Heart right ventricle (tissue), 16 donors: ENCODE measurements around the gene MAPK6. TPM values are rescaled to one million over a fixed set of nuclear protein-coding genes. Genes with fewer than 3 reads are reported as not detected.
A peak's percentile ranks its signal among the peaks of the same experiment; 100 is the strongest.

ENCODE experiments used
- ATAC-seq, 8 donors: fragments of 200-7000 bp; cut with Tn5 transposase; one replicate each; pipeline ENCODE4 v1.9.1; 2020; ENCODE audit warnings: mild to moderate bottlenecking in 8 of 8, moderate library complexity in 8 of 8, moderate number of reproducible peaks in 1 of 8
- DNase-seq, 2 donors: peaks; one replicate each; pipeline ENCODE4 v3.0.0-alpha.2; 2020
- H3K27ac ChIP-seq, 10 donors: fragments of 200-600 bp; sonication (generic) in 2 of 10; one replicate each; pipeline versions ENCODE4 v1.5.0 to v1.8.0; 2020 to 2022; ENCODE audit warnings: mild to moderate bottlenecking in 3 of 10
- H3K27me3 ChIP-seq, 7 donors: fragments of 200-600 bp; one replicate each; pipeline ENCODE4 v1.8.0; 2021 to 2022; ENCODE audit warnings: mild to moderate bottlenecking in 2 of 7
- H3K36me3 ChIP-seq, 9 donors: fragments of 200-600 bp; sonication (generic) in 1 of 9; one replicate each; pipeline versions ENCODE4 v1.5.0 to v1.8.0; 2020 to 2022; ENCODE audit warnings: mild to moderate bottlenecking in 2 of 9
- H3K4me1 ChIP-seq, 9 donors: fragments of 200-600 bp; sonication (generic) in 1 of 9; one replicate each; pipeline versions ENCODE4 v1.5.0 to v1.8.0; 2020 to 2022; ENCODE audit warnings: mild to moderate bottlenecking in 4 of 9
- H3K4me3 ChIP-seq, 10 donors: fragments of 200-600 bp; sonication (generic) in 2 of 10; one replicate each; pipeline versions ENCODE4 v1.5.0 to v1.8.0; 2020 to 2022; ENCODE audit warnings: mild to moderate bottlenecking in 7 of 10, moderate library complexity in 2 of 10
- H3K9me3 ChIP-seq, 11 donors: fragments of 200-600 bp in 10 of 11; sonication (generic) in 2 of 11; one replicate each; pipeline versions ENCODE4 v1.5.0 to v1.8.0; 2013 to 2022; ENCODE audit warnings: mild to moderate bottlenecking in 2 of 11, control low read depth in 1 of 11, moderate library complexity in 1 of 11
- WGBS, 2 donors: extraction: QIAGEN DNeasy Blood & Tissue Kit; methylation state at CpG; one replicate each; pipeline ENCODE4 v1.1.7; 2013; ENCODE audit warnings: inconsistent platforms in 1 of 2; 5-methylcytosine and 5-hydroxymethylcytosine counted together
- intact Hi-C, 10 donors: fragments of 100-400 bp; cut with DNase I; formaldehyde crosslinking; loops; one replicate each; pipeline versions ENCODE4 v1.11.1 to v1.14.2; 2022
- polyA plus RNA-seq, 2 donors: library from polyadenylated mRNA; stranded (reverse); fragments of 200-250 nt; gene quantifications; one replicate each; pipeline ENCODE4 v1.2.3, GENCODE V29; 2013
- total RNA-seq, 10 donors: library from RNA; stranded (reverse); fragmentation: NEBNext Ultra II Directional in 3 of 10; extraction: Animal tissue kit (Norgen Biotek cat#: 25700) in 3 of 10; gene quantifications; one replicate each; pipeline versions ENCODE4 v1.2.1 to v1.2.4, GENCODE V29; 2021 to 2023
- TF ChIP-seq, protein P1 (sequence below), 9 donors: fragments of 200-600 bp; sonication (generic) in 2 of 9; IDR thresholded peaks; one replicate each; pipeline versions ENCODE4 v1.5.0 to v1.8.0; 2021 to 2022; ENCODE audit warnings: antibody characterized with exemption in 9 of 9, mild to moderate bottlenecking in 5 of 9, moderate library complexity in 1 of 9
- donor health status: Arrhythmogenic right ventricular cardiomyopathy.
- donor health status: ischemic (EF 13 %, LVEDD 7.1; RV severe dilation, severe dysfunction).
- donor health status: healthy with polysubstance abuse.
- donor health status: DM: no; HTN: yes; CAD: no.
- donor health status: DM: no; HTN: no; CAD: no.
- donor health status: ischemic (EF 25% LVEDD 6.9; RV normal size, moderate dysfunction).
- donor health status: ischemic (EF 25% LVEDD 5.7; RV mildly dilated, moderate dysfunction).
- donor health status: healthy.
- donor health status: DM: yes; HTN: yes; CAD: no.
- donor health status: Ischemic cardiomyopathy.
- donor health status: ischemic (EF 35%, LVEDD 5.7; RV mildly dilated, moderate dysfunction).
- donor health status: nonischemic (EF 11% LVEDD 7.7; RV severe dilation, severe dysfunction).
- donor health status: DM: yes; HTN: yes; CAD: no.
- donor health status: PGD.
- donor health status: ischemic (EF 29% LVEDD 5.4; RV normal size, mild dysfunction).
- donor health status: nonischemic (EF 23%, LVEDD 6.1; RV moderate dilation, normal function).

The MAPK6 gene
- total and polyA plus RNA-seq, 12 donors = 4.2 to 21.8 (median 17.9) TPM

DNA sequence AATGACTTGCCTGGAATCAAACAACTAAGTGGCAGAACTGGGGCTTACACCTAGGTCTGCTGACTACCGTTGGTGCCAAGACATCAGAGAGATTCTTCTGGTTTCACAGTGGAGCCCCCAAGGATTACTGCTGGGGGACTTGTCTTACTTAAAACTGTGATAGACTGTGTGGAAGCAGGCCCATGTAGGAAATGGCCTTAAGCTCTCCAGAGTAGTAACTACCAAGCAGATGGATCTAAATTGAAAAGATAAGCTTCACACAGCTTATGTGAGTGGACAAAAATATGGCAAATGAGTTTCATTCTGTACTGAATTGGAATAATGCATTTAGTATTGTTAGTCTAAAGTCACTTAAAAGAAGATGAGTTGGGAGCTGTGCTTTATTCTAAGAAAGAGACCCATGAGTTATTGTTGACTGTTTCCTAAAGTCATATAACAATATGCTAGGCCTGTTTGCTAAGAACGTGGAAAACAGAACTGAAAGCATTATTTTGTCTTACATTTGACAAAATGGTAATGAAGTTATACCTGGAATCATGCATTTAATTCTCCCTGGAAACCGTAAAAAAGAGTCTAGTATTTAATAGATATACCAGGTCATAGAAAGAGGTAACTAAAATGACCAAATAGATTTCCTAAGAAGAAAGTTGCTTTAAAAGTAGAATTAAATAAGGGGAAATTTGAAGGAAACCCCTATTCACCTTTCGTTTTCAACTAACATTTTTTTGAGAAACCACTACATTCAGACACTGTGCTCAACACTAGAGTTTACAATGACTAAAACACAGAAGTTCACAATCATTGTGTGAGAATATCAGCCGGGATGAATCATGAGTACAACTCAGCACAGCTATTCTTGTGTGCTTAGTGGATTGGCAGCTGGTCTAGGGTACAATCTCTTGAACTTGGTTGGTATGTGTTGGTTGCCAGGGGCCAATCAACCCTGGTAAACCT, 13.0 kb upstream of the MAPK6 start:
- Histone ChIP-seq H3K36me3 (no peaks in the 10 kb centered on the region), H3K27ac (peak overlapping the region in 9 of 10 donors; percentile 15 to 74 (median 59)), H3K9me3 (no peaks in the 10 kb centered on the region), H3K4me3 (no peak overlapping the region), H3K4me1 (peaks cover 6 to 53% (median 30%) of the 10 kb centered on the region in 9 donors), H3K27me3 (no peaks in the 10 kb centered on the region)
- peak in 6 of 8 donors; percentile 64 to 91 (median 84) for ATAC-seq
- intact Hi-C loops = no loop called here
- WGBS, 2 donors = 67 to 73% methylated on average over 5 of the region's 5 CpGs
- TF ChIP-seq, protein P1, sequence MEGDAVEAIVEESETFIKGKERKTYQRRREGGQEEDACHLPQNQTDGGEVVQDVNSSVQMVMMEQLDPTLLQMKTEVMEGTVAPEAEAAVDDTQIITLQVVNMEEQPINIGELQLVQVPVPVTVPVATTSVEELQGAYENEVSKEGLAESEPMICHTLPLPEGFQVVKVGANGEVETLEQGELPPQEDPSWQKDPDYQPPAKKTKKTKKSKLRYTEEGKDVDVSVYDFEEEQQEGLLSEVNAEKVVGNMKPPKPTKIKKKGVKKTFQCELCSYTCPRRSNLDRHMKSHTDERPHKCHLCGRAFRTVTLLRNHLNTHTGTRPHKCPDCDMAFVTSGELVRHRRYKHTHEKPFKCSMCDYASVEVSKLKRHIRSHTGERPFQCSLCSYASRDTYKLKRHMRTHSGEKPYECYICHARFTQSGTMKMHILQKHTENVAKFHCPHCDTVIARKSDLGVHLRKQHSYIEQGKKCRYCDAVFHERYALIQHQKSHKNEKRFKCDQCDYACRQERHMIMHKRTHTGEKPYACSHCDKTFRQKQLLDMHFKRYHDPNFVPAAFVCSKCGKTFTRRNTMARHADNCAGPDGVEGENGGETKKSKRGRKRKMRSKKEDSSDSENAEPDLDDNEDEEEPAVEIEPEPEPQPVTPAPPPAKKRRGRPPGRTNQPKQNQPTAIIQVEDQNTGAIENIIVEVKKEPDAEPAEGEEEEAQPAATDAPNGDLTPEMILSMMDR (IDR thresholded peaks at IDR 0.05) = no peak
- DNase-seq = peak in 1 of 2 donors; percentile 14

DNA sequence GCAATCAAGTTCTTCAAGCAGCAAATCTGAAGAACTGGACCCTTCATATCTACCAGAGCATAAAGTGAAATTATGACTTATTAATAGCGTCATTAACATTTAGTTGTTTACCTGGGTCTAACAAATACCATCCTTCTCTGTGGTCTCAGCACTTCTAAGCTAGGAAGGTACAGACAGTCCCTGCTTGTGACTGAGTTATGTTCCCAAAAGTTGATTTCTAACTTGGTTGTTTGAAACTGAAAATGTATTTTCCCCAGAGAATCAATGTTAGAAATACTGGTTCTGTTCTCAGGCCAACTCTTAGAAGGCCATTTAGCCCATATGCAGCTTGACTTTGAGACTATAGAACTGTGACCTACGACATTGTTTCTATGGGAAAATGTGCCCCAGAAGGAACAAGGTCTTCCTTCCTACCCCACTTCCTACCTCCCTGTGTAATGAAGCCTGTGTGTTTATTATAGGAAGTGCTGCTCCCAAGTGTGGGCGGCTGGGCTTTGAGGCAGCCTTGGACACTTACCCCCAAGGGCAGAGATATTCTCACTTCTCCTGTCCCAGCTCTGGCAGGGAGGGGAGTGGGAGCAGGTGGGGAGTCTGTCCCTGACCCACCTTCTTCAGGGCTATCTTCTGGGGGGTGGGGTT, 12.2 kb upstream of the MAPK6 start:
- no peaks in the 10 kb centered on the region for H3K36me3 ChIP-seq
- H3K9me3 ChIP-seq = no peaks in the 10 kb centered on the region
- no peaks in the 10 kb centered on the region for H3K27me3 ChIP-seq
- no peak overlapping the region for H3K4me3 ChIP-seq
- TF ChIP-seq, protein P1 (IDR thresholded peaks at IDR 0.05) = no peak
- DNase-seq = peak in 1 of 2 donors; percentile 11
- intact Hi-C loops = no loop called here
- ATAC-seq = peak in 7 of 8 donors; percentile 42 to 69 (median 51)
- peak overlapping the region in 9 of 10 donors; percentile 15 to 74 (median 59) for H3K27ac ChIP-seq
- peaks cover 6 to 61% (median 37%) of the 10 kb centered on the region in 9 donors for H3K4me1 ChIP-seq
- 60 to 65% methylated on average over 3 of the region's 3 CpGs for WGBS, 2 donors

DNA sequence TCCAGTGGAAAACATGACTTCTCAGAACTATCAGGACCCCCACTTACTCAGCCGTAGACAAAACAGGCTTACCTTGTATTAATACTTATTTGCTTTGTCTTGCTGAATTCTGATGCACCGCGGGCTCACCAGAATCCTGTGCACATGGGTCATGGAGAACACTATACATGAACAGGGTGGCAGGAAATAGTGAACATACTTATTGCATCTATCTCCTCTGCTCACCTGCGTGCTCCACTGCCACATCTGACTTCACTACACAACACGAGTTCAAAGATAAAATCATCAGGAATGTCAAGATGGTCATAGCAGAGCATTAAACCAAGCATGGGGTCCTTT, 10.7 kb upstream of the MAPK6 start:
- H3K27me3 ChIP-seq = no peaks in the 10 kb centered on the region
- no peak overlapping the region for H3K4me3 ChIP-seq
- DNase-seq (no peak), ATAC-seq (no peak)
- H3K27ac ChIP-seq = no peak overlapping the region
- 90 to 92% methylated on average over 5 of the region's 5 CpGs for WGBS, 2 donors
- peaks cover 6 to 63% (median 42%) of the 10 kb centered on the region in 9 donors for H3K4me1 ChIP-seq
- no peaks in the 10 kb centered on the region for H3K36me3 ChIP-seq
- TF ChIP-seq, protein P1 (IDR thresholded peaks at IDR 0.05) = no peak
- H3K9me3 ChIP-seq = no peaks in the 10 kb centered on the region
- intact Hi-C loops = no loop called here

DNA sequence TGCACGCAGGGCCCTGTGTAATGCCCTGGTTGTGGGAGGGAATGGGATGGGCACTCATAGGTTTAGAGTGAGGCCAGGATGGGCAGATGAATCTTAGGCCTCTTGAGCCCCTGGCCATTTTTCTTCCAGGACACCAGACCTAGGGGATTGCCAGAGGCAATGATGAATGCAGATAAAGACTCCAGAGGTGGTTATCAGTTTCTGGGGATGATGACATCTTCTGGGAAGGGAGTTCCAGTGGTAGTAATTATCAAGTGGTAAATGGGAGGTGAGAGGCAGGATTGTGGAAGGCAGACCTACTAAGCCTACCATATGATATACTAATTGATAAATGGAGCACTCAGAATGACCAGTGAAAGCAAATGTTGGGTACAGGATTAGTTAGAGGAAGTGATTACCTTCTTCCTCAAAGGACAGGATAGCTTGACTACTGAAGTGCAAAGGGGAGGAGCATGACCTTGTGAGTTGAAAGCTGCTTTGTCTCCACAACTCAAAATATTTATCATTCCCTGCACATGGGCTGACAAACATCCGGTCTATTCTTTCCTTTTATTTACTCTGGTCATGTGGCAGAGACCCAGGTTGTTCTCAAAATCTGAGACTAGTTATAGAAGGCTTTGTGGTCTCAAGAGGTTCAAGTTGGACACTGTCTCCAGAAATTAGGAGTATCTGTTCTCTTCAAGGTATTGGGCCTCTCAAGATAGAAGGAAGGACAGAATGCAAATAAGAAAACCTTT, 10.2 kb upstream of the MAPK6 start:
- DNase-seq = no peak
- intact Hi-C loops = no loop called here
- Histone ChIP-seq H3K36me3 (no peaks in the 10 kb centered on the region), H3K27me3 (no peaks in the 10 kb centered on the region), H3K4me3 (no peak overlapping the region), H3K27ac (peak overlapping the region in 1 of 10 donors; percentile 13), H3K9me3 (no peaks in the 10 kb centered on the region), H3K4me1 (peaks cover 6 to 69% (median 47%) of the 10 kb centered on the region in 9 donors)
- ATAC-seq = no peak
- 69 to 80% methylated on average over 2 of the region's 2 CpGs for WGBS, 2 donors
- TF ChIP-seq, protein P1 (IDR thresholded peaks at IDR 0.05) = no peak
